AG04449 (cell line): ENCODE data around the gene PDLIM4.

Experiments used
- CTCF ChIA-PET: fragments of 350-600 bp; formaldehyde crosslinking; extraction: SDS; loops from one replicate; lab custom pipeline; 2021; ENCODE audit warnings: antibody characterized with exemption; lab: Yijun Ruan, JAX
- POLR2A ChIA-PET: fragments of 400-600, 350-600 bp; formaldehyde crosslinking; extraction: SDS; loops from one replicate; lab custom pipeline; 2020; ENCODE audit warnings: antibody characterized with exemption, inconsistent platforms; lab: Yijun Ruan, JAX
- DNase-seq: peaks from one replicate; pipeline ENCODE4 v3.0.0-alpha.2; 2010; ENCODE audit warnings: low read depth, low spot score
- H3K4me3 ChIP-seq: 2 replicates; pipeline ENCODE4 v1.5.1; 2011; ENCODE audit warnings: low read depth, mild to moderate bottlenecking, control low read depth, low read length
- CTCF ChIP-seq: IDR thresholded peaks from one replicate; pipeline ENCODE4 v1.5.1; 2011; ENCODE audit warnings: mild to moderate bottlenecking, moderate library complexity, low read length, control low read depth, inconsistent platforms; ENCODE audit not compliant: insufficient read depth; ENCODE audit errors: missing control alignments

The PDLIM4 gene

GRCh38 chr5:132211787-132212186 is 45.7 kb upstream of the PDLIM4 start:
- DNase-seq: no peak
- ChIA-PET CTCF (interaction anchor here (1.0 to 3.3 kb wide), 6 partner anchors 15 to 53 kb away, joined by 3 to 15 read pairs (median 4); no protein-coding TSS in a partner anchor), POLR2A (interaction anchor here (0.7 to 1.3 kb wide), 2 partner anchors 11 to 14 kb away, joined by 3 to 5 read pairs; no protein-coding TSS in a partner anchor)
- no peak overlapping the region for H3K4me3 ChIP-seq
- no peak for TF ChIP-seq CTCF

GRCh38 chr5:132213666-132214065 is 43.8 kb upstream of the PDLIM4 start:
- ChIA-PET CTCF (interaction anchor here (0.7 to 1.6 kb wide), 3 partner anchors 12 to 34 kb away, joined by 3 to 4 read pairs (median 4); partner anchors contain the start of gene P4HA2), POLR2A (no interaction called here)
- H3K4me3 ChIP-seq: no peak overlapping the region
- DNase-seq: no peak
- TF ChIP-seq CTCF: no peak

- no peak for TF ChIP-seq CTCF
- POLR2A ChIA-PET: interaction anchor here (1.2 to 1.8 kb wide), 2 partner anchors 13 to 24 kb away, joined by 4 to 6 read pairs; partner anchors contain the start of gene P4HA2
- CTCF ChIA-PET: interaction anchor here (1.4 to 4.9 kb wide), 5 partner anchors 24 to 286 kb away, joined by 3 to 27 read pairs (median 4); no protein-coding TSS in a partner anchor
- no peak overlapping the region for H3K4me3 ChIP-seq
- no peak for DNase-seq
Measured at GRCh38 chr5:132214491-132214890, 43.0 kb upstream of the PDLIM4 start.

GRCh38 chr5:132215329-132215728 is 42.2 kb upstream of the PDLIM4 start:
- no peak overlapping the region for H3K4me3 ChIP-seq
- POLR2A ChIA-PET: interaction anchor here (1.0 to 1.8 kb wide), 7 partner anchors 9 to 79 kb away, joined by 3 to 16 read pairs (median 4); partner anchors contain the start of genes P4HA2 and SLC22A4
- CTCF ChIA-PET: interaction anchor here (1.0 to 4.9 kb wide), 5 partner anchors 9 to 285 kb away, joined by 3 to 27 read pairs (median 4); no protein-coding TSS in a partner anchor
- peak; percentile 80 for DNase-seq
- no peak for TF ChIP-seq CTCF

GRCh38 chr5:132218321-132218720 is 39.2 kb upstream of the PDLIM4 start:
- H3K4me3 ChIP-seq: no peak overlapping the region
- ChIA-PET CTCF (interaction anchor here (1.4 to 4.9 kb wide), 4 partner anchors 12 to 38 kb away, joined by 3 to 27 read pairs (median 7); no protein-coding TSS in a partner anchor), POLR2A (interaction anchor here (1.2 kb wide), 1 partner anchor 9 kb away, joined by 3 read pairs; the partner anchor contains the start of gene P4HA2)
- no peak for DNase-seq
- TF ChIP-seq CTCF: no peak

GRCh38 chr5:132219289-132219970 is 38.1 kb upstream of the PDLIM4 start:
- DNase-seq: no peak
- POLR2A ChIA-PET: no interaction called here
- no peak overlapping the region for H3K4me3 ChIP-seq
- CTCF ChIA-PET: interaction anchor here (0.6 to 2.0 kb wide), 3 partner anchors 18 to 154 kb away, joined by 3 to 6 read pairs (median 3); no protein-coding TSS in a partner anchor
- no peak for TF ChIP-seq CTCF
